ENCODE measurements around the gene C19orf33.

GRCh38 chr19:38303517-38304351, at the start of gene C19orf33:
- TF ChIP-seq EZH2 (IDR thresholded peaks at IDR 0.05) (no peak), POLR2AphosphoS5 (IDR thresholded peaks at IDR 0.05; ENCODE audit: borderline replicate concordance, low read depth, low read length) (no peak)

All from SK-N-MC (cell line).